HG02970 (cell line): Measurements from ENCODE around the gene FAM181A.
A peak's percentile ranks its signal among the peaks of the same experiment; 100 is the strongest.

ENCODE experiments used
- ATAC-seq: cut with Tn5 transposase; IDR thresholded peaks from one replicate; pipeline ENCODE4 v1.9.1; 2021; ENCODE audit warnings: mild to moderate bottlenecking, moderate library complexity, moderate number of reproducible peaks; ENCODE audit not compliant: unreplicated experiment, low FRiP score

FAM181A gene

GRCh38 chr14:93928184-93929047 lies 1.3 kb downstream of the FAM181A start:
- ATAC-seq, result no peak

- ATAC-seq, result no peak
Measured at GRCh38 chr14:93929048-93929535, 1.9 kb downstream of the FAM181A start.

GRCh38 chr14:93929657-93930056 lies 2.5 kb downstream of the FAM181A start:
- ATAC-seq, result no peak

GRCh38 chr14:93930296-93930988 lies 3.3 kb downstream of the FAM181A start:
- no peak for ATAC-seq

GRCh38 chr14:93930989-93931307 lies 3.8 kb downstream of the FAM181A start:
- ATAC-seq, result no peak

- no peak for ATAC-seq
Measured at GRCh38 chr14:93932642-93933041, 5.5 kb downstream of the FAM181A start.

- no peak for ATAC-seq
Measured at GRCh38 chr14:93935213-93935612, 8.1 kb downstream of the FAM181A start.

GRCh38 chr14:93936245-93936644 lies 9.1 kb downstream of the FAM181A start:
- ATAC-seq, result no peak

- no peak for ATAC-seq
Measured at GRCh38 chr14:93936926-93937325, 9.8 kb downstream of the FAM181A start.

- no peak for ATAC-seq
Measured at GRCh38 chr14:93937519-93937918, 10.4 kb downstream of the FAM181A start.

- no peak for ATAC-seq
Measured at GRCh38 chr14:93938751-93939303, 11.7 kb downstream of the FAM181A start.

GRCh38 chr14:93939304-93940229 lies 12.4 kb downstream of the FAM181A start:
- peak; percentile 79 for ATAC-seq

- ATAC-seq, result no peak
Measured at GRCh38 chr14:93940437-93940836, 13.3 kb downstream of the FAM181A start.

GRCh38 chr14:93941293-93941910 lies 14.3 kb downstream of the FAM181A start:
- no peak for ATAC-seq

GRCh38 chr14:93943052-93943451 lies 15.9 kb downstream of the FAM181A start:
- no peak for ATAC-seq

GRCh38 chr14:93943930-93944329 lies 16.8 kb downstream of the FAM181A start:
- no peak for ATAC-seq

GRCh38 chr14:93944348-93945069 lies 17.4 kb downstream of the FAM181A start:
- no peak for ATAC-seq

- no peak for ATAC-seq
Measured at GRCh38 chr14:93945070-93945399, 17.9 kb downstream of the FAM181A start.

GRCh38 chr14:93946104-93946503 lies 19.0 kb downstream of the FAM181A start:
- ATAC-seq, result no peak
